Hematopoietic multipotent progenitor cell treated with erythropoietin and hydrocortisone succinate and interleukin-3 and kit ligand, for 15 days (in vitro differentiated cells): ENCODE measurements around the gene IFI27L1.
"Not testable (repeated sequence)": the region's sequence is repeated elsewhere in the genome, so short reads cannot be mapped to it uniquely, and the experiment has no call there.

Source experiments
- DNase-seq: peaks from one replicate; pipeline ENCODE4 v3.0.0-alpha.2; 2015; ENCODE audit warnings: low spot score

Gene IFI27L1

DNA sequence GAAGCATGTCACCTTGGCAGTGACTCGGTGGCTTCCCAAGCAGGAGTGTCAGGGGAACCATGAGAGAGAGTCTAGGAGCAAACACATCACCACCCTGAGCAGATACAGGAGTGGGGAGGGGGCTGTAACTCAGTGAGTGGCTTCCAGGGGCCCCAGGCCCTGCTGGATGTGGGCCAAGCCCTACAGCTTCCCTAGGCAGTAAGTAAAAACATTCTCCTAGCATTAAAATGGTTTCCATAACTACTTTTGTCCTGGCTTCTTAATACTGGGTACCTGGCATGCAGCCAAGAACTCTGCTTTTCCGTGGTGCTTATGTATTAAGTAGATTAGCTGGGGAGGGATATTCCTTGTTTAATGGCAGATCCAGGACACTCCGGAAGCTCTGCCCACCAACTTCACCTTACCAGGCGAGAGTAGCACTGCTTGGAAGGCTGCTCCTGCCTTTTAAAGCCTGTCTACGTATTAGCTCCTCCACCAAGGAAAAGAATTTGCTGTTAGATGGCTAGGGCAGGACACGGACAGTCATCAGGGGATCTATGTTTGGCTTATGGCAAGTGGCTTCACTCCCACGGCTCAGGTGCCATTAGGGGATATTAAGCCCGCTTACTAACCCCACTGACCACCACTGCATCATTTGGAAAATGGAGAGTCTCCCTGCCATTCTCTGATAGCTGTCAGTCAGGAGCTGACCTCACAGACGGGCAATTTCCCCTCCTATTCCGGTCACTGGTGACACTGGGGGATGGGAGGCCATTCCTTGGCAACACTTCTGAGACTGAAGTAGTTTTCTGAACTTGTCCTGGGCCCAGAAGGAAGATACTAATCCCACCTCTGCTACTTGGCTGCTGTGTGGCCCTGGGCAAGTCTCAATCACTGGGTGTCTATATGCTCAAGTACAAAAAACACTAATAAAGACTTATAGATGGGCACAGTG, 32.2 kb upstream of the IFI27L1 start:
- DNase-seq = no peak

DNA sequence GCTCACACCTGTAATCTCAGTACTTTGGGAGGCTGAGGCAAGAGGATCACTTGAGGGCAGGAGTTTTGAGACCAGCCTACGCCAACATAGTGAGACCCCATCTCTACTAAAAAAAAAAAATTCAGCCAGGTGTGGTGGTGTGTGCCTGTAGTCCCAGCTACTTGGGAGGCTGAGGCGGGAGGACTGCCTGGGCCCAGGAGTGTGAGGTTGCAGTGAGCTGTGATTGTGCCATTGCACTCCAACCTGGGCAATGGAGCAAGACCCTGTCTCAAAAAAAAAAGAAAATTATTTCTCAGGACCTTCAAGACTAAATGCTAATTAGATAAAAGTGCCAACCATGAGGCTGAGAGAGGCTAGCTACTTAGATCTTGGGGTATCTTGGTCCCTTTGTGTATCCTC, 31.5 kb upstream of the IFI27L1 start:
- DNase-seq = no peak

DNA sequence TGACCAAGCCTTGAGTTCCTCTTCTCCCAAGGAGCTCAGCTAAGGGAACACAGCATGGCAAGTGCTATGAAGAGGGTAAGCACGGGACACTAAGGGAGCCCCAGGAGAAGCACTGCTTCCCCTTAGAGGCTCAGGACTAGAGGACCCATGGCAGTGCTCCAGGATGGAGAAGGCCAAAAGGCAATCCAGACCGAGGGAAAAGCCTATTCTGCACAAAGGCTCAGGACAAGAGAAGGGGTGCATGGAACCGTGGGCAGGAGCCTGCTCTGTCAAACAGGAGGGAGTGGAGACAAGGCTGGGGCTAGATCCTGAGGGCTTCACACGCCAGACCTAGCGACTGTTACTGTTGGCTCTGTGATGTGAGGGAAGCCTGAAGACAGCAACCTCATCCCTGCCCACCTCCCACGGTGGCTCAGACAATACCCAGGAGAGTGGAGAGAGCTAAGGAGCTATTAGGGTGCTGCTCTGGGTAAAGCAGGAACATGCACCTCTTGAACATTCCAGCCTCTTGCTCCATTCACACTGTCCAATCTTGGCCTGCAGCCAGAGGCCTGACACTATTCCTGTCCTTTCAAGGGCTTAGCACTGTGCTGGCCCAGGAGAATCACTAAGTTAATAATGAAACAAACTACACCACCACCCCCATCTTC, 30.8 kb upstream of the IFI27L1 start:
- DNase-seq = no peak

DNA sequence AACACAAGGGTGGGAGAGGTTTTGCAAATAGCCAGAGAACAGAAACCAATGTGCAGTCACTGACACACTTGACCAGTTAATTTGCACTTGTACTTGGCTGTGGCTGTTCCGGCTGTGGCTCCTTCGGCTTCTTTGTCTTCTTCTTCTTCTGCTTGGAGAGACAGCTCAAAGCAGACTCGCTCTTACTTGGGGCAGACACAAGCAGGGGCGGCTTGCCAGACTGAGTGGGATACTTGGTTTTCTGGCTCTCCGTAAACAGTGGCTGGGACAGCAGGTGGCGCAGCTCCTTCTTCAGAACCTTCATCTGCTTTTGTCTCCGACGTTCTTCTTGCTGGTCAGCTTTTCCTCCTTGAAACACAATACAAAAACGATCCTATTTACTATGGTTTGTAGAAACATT, 30.0 kb upstream of the IFI27L1 start:
- peak; percentile 25 for DNase-seq

DNA sequence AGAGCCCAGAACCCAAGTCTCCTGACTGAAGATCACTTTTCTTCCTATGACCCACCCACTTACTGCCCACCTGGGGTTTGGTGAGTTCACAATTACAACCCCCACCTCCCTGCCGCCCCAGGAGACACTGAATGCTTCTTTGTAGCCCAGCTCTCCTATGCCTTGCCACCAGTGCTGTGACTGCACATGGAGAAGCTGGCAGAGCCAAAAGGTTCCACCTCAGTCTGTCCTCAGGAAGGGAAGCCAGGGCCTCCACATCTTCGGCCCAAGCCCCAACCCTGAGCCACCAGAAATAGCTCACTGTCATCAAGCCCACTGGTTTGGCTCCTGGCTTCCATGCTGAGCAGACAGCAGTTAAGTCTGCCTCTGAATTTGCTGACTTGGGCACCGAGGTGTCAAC, 29.3 kb upstream of the IFI27L1 start:
- DNase-seq = no peak

DNA sequence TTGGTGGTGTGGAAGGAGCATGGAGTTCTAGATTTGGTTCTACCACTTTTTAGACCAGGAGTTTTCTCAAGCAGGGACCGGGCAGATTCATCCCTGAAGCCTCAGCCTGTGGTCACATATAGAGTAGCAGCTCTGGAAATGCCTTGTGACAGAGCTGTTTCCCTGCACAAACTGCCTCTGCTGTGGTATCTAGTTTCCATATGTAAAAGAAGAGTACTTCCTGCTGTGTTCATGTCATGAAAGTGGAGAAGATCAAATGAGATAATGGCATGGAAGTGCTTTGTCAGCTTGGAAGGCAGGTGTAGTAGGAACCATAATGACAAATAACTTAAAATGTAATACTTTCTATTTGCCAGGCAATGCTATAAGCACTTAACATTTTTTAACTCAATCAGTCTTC, 28.9 kb upstream of the IFI27L1 start:
- DNase-seq = no peak

DNA sequence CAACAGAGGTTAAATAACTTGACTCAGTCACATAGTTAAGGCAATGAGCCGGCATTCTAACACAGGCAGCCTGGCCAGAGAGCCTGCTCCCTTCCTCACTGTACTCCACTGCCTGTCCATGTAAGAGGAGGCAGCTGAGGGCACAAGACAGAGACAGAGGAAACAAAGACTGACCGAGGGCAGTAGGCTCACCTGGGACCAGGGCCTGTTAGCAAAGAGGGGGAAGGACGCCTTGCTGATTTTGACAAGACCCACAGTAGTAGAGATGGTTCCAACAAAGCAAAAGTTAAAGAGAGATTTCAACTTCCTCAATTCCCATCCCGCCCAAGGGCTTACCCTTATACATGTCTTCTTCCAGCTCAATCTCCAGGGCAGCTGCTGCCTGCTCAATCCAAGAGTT, 28.4 kb upstream of the IFI27L1 start:
- no peak for DNase-seq

DNA sequence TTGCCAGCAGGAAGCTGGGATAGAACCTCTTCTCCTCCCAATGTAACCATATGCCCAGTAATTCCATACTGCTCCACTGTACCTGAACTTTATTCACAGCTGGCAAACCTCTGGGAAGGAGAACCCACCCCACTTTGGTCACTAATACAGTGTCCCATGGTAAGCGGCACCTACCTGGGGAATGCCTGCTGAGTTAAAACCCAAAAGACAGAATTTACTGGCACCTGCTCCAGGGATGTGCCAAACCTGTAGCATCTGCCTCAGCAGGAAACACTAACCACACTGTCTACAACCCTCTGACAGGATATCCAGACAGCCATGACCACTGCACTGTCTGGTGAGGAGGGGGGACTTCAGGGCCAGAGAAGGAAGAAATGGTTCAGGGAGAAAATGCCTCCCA, 26.7 kb upstream of the IFI27L1 start:
- no peak for DNase-seq

DNA sequence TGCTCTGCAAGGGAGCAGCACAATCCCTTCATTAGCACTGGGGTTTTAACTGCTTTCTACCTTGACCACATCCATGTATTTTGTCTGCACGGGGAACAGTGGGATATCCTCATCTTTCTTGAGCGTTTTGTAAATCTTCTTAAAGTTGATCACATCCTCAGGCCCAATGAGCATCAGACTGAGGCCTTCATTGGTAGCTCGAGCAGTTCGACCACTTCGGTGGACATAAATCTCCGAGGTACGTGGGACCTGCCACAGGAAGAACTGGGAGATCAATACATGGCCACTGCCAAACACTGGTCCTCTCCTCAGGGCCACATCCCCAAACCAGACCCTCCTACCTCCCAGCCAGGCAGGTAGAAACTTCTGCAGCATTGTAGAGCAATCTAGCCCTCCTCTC, 26.2 kb upstream of the IFI27L1 start:
- DNase-seq = no peak

DNA sequence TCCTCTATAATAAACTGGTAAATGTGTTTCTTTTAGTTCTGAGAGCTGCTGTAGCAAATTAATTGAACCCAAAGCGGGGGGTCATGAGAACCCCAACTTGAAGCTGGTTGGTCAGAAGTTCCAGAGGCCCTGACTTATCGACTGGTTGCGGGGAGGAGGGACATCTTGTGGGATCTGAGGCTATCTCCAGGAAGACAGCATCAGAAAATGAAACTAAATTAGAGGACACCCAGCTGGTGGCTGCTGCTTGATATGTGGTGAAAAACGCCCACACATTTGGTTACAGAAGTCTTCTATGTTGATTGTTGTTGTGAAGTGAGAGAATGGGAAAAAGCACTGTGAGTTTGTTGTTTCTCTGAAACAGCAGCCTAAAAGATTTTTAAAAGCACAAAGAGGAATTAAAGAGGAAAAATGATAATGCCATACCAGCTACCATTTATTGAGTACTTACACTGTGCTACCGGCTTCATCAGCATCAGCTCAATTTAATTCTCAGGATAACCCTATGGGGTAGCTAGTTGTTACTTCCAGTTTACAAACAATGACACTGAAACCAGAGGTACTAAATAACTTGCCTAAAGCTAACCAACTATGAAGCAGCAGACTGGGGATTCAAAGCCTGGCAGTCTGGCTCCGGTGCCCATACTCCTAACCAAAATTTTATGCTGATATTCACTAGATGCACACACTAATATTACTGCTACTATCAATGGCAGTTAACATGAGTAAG, 24.4 kb upstream of the IFI27L1 start:
- DNase-seq = peak; percentile 14

DNA sequence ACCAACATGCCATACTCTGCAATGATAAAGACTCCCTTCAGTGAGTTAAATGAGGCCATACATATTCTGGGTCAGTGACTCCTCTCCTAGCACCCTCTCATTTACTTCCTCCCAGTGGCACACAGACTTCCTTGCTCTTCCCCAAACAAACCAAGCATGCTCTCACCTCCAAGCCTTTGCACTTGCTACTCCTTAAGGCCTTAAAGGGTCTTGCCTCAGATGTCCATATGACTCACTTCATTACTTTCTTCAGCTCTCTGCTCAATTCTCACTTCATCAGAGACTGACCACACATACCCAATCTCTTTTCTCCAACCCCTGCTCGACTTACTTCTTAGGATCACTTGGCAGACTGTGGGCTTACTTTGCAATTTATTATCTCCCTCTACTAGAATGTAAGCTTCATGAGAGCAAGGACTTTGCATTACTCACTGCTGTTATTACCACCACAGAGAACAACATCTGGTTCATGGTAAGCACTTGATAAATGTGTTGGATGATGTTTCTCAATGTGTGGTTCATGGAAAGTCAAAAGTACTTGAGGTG, 22.9 kb upstream of the IFI27L1 start:
- DNase-seq = peak; percentile 30

DNA sequence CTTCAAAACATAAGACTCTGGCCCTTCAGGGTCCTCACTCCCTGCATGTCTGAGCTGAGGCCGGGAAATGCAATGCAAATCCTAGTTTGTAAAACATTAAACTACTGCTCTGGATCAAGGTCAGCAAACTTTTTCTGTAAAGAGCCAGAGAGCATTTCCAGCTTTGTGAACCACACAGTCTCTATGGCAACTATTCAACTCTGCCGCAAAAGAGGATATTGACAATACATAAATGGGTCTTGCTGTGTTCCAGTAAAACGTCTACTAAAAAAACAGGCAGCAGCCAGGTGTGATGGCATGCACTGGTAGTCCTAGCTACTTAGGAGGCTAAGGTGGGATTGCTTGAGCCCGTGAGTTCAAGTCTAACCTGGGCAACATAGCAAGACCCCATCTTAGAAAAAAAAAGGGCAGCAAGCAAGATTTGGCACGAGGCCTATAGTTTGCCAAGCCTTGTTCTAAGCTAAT, 22.4 kb upstream of the IFI27L1 start:
- DNase-seq = no peak

DNA sequence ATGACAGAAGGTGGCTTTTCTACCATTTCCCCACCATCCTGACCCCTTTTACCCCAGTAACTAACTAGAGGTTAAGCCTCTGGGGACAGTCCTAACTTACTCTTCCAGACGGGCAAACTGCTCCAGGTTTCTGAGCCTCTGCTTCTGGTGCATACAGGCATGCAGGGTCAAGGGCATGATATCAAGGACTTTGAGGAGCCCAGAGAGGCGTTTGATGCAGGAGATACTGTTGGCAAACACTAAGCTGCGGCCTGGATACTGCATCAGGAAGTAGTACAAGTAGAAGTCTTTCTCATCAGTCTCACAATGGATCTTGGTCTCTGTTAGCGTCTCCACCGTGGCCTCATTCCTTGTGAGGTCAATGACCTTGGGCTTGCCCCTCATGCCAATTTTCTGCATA, 21.1 kb upstream of the IFI27L1 start:
- DNase-seq = no peak

DNA sequence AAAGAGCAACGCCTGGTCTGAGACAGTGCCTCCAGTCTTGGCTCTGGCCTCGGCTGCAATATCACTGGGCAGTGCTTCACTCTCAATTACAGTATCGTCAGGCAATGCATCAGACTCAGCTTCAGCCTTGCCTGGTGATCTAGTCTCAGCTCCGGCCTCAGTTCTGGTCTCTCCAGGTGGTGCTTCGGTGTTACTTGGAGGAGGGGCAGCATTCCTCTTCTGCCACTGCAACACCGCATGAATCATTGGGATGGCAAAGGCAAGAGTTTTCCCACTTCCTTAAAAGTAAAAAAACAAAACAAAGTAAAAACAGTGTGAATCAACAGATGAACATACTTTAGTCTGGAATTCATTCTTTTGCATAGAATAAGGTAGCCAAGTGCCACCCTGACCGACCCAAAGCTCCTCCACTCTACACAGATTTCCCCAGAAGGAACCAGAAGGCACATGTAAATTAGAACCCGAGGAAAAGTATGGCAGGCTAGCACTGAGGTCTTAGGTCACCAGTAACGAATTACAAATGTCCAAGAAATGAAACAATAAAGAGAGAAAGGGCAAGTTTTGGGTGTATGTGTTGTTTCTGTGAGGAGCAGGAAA, 18.7 kb upstream of the IFI27L1 start:
- DNase-seq = no peak

DNA sequence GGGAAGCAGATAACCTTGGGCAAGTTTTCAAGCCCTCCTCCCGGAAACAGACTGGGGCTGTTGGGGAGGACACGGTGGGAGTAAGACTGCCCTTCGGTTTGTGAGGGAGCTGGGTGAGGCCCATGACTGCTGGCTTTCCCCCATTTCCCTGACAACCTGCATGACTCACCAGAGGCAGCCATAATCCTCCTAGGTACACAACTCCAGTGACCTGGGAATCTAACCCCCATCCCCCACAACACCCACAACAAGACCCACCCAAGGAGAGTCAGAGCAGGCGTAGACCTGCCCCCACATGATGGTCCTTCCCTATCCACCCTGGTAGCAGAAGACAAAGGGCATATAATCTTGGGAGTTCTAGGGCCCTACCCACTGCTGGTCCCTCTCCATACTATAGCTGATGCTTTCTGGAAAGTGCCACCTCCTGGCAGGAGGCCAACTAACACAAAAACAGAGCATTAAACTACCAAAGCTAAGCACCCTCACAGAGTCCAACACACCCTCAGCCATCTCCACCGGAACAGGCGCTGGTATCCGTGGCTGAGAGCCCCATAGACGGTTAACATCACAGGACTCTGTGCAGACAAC, 14.9 kb upstream of the IFI27L1 start:
- no peak for DNase-seq

DNA sequence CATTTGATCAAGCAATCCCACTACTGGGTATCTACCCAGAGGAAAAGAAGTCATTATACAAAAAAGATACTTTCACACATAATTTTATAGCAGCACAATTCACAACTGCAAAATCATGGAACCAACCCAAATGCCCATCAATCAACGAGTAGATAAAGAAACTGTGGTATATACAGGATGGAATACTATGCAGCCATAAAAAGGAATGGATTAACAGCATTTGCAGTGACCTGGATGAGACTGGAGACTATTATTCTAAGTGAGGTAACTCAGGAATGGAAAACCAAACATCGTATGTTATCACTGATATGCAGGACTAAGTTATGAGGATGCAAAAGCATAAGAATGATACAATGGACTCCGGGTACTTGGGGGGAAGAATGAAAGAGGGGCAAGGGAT, 9.0 kb upstream of the IFI27L1 start:
- DNase-seq = not testable (repeated sequence)

DNA sequence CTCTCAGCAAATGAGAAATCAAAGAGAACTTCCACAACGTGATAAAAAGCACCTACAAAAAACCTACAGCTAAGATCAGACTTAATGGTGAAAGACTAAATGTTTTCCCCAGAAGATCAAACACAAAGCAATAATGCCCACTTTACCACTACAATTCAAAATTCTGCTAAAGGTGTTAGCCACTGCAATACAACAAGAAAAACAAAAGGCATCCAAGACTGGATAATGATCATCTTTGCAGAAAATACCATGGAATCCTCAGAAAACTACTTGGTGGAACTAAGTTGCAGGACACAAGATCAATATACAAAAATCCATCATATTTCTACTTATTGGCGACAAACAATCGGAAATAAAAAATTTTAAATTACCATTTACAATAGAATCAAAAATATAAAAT, 6.6 kb upstream of the IFI27L1 start:
- no peak for DNase-seq

DNA sequence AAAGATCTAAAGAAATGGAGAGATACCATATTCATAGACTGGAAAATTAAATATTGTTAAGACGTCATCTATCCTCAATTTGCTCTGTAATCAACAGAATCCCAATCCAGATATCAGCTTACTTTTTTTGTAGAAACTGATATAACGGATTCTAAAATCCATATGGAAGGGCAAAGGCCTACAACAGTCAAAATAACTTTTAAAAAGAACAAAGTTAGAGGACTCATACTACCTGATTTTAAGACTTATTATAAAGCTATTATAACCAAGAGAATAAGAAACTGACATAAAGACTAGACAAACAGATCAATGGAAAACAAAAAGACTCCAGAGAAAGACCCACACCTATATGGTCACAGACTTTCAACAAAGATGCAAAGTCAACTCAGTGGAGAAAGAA, 6.1 kb upstream of the IFI27L1 start:
- DNase-seq = no peak

DNA sequence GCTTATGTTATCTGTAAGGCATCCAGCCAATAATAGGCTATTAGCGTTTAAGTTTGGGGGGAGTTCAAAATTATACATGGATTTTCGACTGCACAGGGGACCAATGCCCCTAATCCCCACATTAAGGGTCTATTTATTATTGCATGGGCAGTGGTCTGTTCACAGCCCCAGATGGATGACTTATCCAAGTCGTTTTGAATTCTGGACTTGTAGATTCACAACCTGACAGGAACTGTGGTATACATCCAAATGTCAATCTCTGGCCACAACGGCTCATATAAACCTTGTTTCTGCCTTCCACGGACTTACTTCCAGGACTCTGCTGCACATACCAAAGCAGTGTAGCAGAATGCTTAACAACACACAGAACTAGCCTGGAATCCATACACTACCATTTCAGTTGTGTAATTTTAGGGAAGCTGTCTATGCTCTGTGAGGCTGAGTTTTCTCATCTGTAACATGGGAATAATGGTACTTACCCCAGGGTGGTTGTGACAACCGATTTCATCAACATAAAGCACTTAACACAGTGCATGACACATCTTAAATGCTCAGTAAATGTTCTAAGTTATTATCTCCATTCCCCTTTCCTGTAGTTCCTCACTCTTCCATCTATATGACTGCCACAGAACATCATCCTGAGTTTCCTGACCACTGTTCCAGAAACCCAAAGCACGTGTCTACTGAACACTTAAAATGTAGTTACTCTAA, 3.8 kb upstream of the IFI27L1 start:
- no peak for DNase-seq

DNA sequence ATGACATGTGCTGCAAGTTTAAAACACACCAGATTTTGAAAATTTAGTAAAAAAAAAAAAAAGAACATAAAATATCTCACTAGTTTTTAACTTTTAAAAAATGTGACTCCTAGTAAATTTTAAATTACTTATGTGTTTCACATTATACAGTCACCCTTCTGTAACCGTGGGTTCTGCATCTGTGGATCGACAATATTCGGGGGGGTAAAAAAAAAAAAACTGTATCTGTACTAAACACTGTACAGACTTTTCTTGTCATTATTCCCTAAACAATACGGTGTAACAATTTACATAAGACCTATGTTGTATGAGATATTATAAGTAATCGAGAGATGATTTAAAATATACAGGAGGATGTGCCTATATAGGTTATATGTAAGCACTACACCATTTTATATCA, 3.3 kb upstream of the IFI27L1 start:
- no peak for DNase-seq
